GM12801 (cell line): Measurements from ENCODE around the gene GNG3.

Experiments used
- CTCF ChIP-seq: IDR thresholded peaks from one replicate; pipeline ENCODE4 v1.5.1; 2011; ENCODE audit warnings: control low read depth; ENCODE audit not compliant: insufficient read length; ENCODE audit errors: extremely low read depth

Gene GNG3

GRCh38 chr11:62707277-62707861 is at the start of gene GNG3, which contains the start of gene BSCL2:
Gene GNG3, plus strand, starts transcription at chr11:62707676. Its CDS starts 620 bp downstream, at chr11:62708296.
Gene BSCL2, minus strand, starts transcription at chr11:62707424. Its CDS starts 229 bp downstream, at chr11:62707195.
- no peak for TF ChIP-seq CTCF

- TF ChIP-seq CTCF: no peak
Observed at GRCh38 chr11:62664405-62665074, 42.9 kb upstream of the GNG3 start.

GRCh38 chr11:62665075-62665598 is 42.3 kb upstream of the GNG3 start, which contains the start of the genes C11orf98 and CSKMT:
Gene C11orf98, minus strand, starts transcription at chr11:62665210. Its CDS starts 41 bp downstream, at chr11:62665169.
Gene CSKMT, plus strand, starts transcription at chr11:62665312. Its CDS starts 568 bp downstream, at chr11:62665880.
- no peak for TF ChIP-seq CTCF

GRCh38 chr11:62665599-62666258 is 41.7 kb upstream of the GNG3 start:
- TF ChIP-seq CTCF: no peak

GRCh38 chr11:62666259-62666926 is 41.1 kb upstream of the GNG3 start:
- no peak for TF ChIP-seq CTCF

- no peak for TF ChIP-seq CTCF
Observed at GRCh38 chr11:62667460-62667859, 40.0 kb upstream of the GNG3 start.
